SK-N-SH treated with all-trans-retinoic acid at 6 μM for 48 hours (cell line): ENCODE measurements around the gene MARK1.

Experiments
- ATAC-seq: fragments of 200-7000 bp; cut with Tn5 transposase; 3 replicates; pipeline ENCODE4 v1.9.1; 2020; ENCODE audit warnings: mild to moderate bottlenecking, moderate library complexity
- ARNTL ChIP-seq: fragments of 450-650 bp; formaldehyde crosslinking; IDR thresholded peaks from 2 replicates; pipeline ENCODE4 v1.5.0; 2020; ENCODE audit warnings: low read depth, mild to moderate bottlenecking, moderate library complexity, borderline replicate concordance
- BACH2 ChIP-seq: fragments of 250-450 bp; sonication (Bioruptor Pico); IDR thresholded peaks from 2 replicates; pipeline ENCODE4 v1.9.0; 2021; ENCODE audit warnings: mild to moderate bottlenecking, borderline replicate concordance
- ESRRG ChIP-seq: fragments of 250-450 bp; sonication (Bioruptor Pico); IDR thresholded peaks from 2 replicates; pipeline ENCODE4 v1.6.1; 2021; ENCODE audit warnings: mild to moderate bottlenecking
- GLIS3 ChIP-seq: fragments of 250-450 bp; sonication (Bioruptor Pico); IDR thresholded peaks from 2 replicates; pipeline ENCODE4 v1.5.0; 2020; ENCODE audit warnings: mild to moderate bottlenecking, moderate library complexity
- RARB ChIP-seq: fragments of 250-450 bp; sonication (Bioruptor Pico); IDR thresholded peaks from 2 replicates; pipeline ENCODE4 v1.8.0; 2021; ENCODE audit warnings: mild to moderate bottlenecking, moderate library complexity
- TCF4 ChIP-seq: fragments of 250-450 bp; sonication (Bioruptor Pico); IDR thresholded peaks from 2 replicates; pipeline ENCODE4 v1.8.0; 2021; ENCODE audit warnings: mild to moderate bottlenecking, moderate library complexity, borderline replicate concordance
- TOX ChIP-seq: fragments of 250-450 bp; sonication (Bioruptor Pico); IDR thresholded peaks from 2 replicates; pipeline ENCODE4 v1.8.0; 2021; ENCODE audit warnings: mild to moderate bottlenecking, moderate library complexity, borderline replicate concordance
- ZC3H10 ChIP-seq: fragments of 250-450 bp; sonication (Bioruptor Pico); IDR thresholded peaks from 2 replicates; pipeline ENCODE4 v1.5.1; 2021; ENCODE audit warnings: mild to moderate bottlenecking, moderate library complexity
- ZFP3 ChIP-seq: fragments of 250-450 bp; sonication (Bioruptor Pico); IDR thresholded peaks from 2 replicates; pipeline ENCODE4 v1.5.0; 2020; ENCODE audit warnings: mild to moderate bottlenecking, moderate library complexity
- ZFP30 ChIP-seq: fragments of 450-650 bp; formaldehyde crosslinking; IDR thresholded peaks from 2 replicates; pipeline ENCODE4 v1.5.0; 2022; ENCODE audit warnings: mild to moderate bottlenecking, moderate library complexity
- ZNF565 ChIP-seq: fragments of 450-650 bp; formaldehyde crosslinking; conservative IDR thresholded peaks from 2 replicates; pipeline ENCODE4 v1.5.0; 2020; ENCODE audit warnings: low read depth, mild to moderate bottlenecking, moderate library complexity
- ZNF70 ChIP-seq: fragments of 450-650 bp; formaldehyde crosslinking; IDR thresholded peaks from 2 replicates; pipeline ENCODE4 v1.5.0; 2020; ENCODE audit warnings: mild to moderate bottlenecking, moderate library complexity
- TF ChIP-seq, protein P1 (sequence below): fragments of 250-450 bp; sonication (Bioruptor Pico); IDR thresholded peaks from 2 replicates; pipeline ENCODE4 v1.5.1; 2021; ENCODE audit warnings: mild to moderate bottlenecking, moderate library complexity
- TF ChIP-seq, protein P2 (sequence below): fragments of 250-450 bp; sonication (Bioruptor Pico); IDR thresholded peaks from 2 replicates; pipeline ENCODE4 v1.8.0; 2021; ENCODE audit warnings: low read depth, mild to moderate bottlenecking, moderate library complexity, borderline replicate concordance
- TF ChIP-seq, protein P3 (sequence below): fragments of 250-450 bp; sonication (Bioruptor Pico); IDR thresholded peaks from 2 replicates; pipeline ENCODE4 v1.8.0; 2020; ENCODE audit warnings: mild to moderate bottlenecking, moderate library complexity, borderline replicate concordance
- TF ChIP-seq, protein P4 (sequence below): fragments of 250-450 bp; sonication (Bioruptor Pico); IDR thresholded peaks from 2 replicates; pipeline ENCODE4 v1.5.1; 2020; ENCODE audit warnings: low read depth, mild to moderate bottlenecking, moderate library complexity

The MARK1 gene

DNA sequence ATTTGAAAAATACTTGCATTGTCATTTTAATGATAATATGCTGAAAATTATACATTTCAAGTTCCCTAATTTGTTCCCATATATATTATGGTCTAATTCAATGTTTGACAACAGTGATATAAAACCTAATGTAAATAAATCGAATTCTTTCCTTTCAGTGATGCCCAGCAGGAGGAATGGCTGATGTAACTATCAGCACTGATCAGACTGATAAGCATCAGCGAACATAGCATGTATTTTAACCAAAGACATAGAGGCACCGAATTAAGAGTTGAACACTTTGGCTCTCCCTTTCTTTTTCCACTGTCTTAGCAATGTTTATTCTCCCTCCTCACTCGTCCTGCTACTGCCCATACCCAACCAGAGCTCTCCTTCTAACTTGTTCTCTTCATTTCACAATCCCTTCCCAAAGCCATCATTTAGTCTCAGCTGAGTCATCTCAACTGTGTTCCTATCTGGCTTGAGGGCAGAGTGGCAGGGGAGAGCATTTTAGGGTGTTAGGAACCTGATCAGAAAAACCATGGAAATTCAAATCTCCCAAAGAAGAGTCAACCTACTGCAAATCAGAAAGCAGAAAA lies 103.4 kb downstream of the MARK1 start (continued):
- TF ChIP-seq ARNTL (CRISPR knock-in tag): no peak
- TF ChIP-seq, protein P1, sequence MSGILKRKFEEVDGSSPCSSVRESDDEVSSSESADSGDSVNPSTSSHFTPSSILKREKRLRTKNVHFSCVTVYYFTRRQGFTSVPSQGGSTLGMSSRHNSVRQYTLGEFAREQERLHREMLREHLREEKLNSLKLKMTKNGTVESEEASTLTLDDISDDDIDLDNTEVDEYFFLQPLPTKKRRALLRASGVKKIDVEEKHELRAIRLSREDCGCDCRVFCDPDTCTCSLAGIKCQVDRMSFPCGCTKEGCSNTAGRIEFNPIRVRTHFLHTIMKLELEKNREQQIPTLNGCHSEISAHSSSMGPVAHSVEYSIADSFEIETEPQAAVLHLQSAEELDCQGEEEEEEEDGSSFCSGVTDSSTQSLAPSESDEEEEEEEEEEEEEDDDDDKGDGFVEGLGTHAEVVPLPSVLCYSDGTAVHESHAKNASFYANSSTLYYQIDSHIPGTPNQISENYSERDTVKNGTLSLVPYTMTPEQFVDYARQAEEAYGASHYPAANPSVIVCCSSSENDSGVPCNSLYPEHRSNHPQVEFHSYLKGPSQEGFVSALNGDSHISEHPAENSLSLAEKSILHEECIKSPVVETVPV (CRISPR knock-in tag): no peak

DNA sequence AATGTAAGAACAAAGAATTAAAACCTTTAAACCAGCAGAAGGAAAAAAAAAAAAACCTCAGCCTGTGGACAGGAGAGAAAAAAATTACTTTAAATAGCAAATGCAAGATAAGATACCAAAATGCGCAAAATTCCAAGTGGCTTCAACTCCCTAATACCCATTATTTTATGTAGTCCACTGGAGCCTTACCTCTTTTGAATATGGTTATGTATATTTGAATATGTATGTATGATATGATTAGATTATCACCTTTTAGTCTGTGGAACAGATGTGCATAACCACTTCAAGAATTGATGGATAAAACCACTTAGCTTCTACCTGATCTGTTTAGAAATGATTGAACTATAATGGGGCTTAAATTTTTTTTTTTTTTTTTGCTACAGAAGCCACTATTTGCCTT lies 109.8 kb downstream of the MARK1 start:
- TF ChIP-seq TOX: no peak
- TF ChIP-seq RARB (CRISPR knock-in tag): no peak
- TF ChIP-seq ZC3H10 (CRISPR knock-in tag): no peak
- TF ChIP-seq ZNF565: no peak
- TF ChIP-seq ESRRG (CRISPR knock-in tag): no peak

DNA sequence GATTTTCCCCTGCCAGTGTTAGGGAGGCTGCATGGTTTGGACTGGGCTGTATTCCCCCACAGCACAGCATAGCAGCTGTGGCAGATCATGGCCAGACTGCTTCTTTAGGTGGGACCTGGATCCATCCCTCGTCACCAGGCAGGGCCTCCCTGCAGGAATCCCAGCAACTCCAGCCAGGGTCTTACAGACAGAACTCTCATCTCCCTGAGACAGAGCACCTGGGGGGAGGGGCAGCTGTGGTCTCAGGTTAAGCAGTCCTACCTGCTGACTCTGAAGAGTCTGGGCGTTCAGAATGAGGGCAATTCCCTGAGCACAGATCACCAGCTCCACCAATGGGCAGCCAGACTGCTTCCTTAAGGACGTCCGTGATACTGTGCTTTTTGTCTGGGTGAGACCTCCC lies 114.3 kb downstream of the MARK1 start:
- no peak for ATAC-seq

More for the DNA sequence above, 109.8 kb downstream of the MARK1 start:
- ATAC-seq: no peak

DNA sequence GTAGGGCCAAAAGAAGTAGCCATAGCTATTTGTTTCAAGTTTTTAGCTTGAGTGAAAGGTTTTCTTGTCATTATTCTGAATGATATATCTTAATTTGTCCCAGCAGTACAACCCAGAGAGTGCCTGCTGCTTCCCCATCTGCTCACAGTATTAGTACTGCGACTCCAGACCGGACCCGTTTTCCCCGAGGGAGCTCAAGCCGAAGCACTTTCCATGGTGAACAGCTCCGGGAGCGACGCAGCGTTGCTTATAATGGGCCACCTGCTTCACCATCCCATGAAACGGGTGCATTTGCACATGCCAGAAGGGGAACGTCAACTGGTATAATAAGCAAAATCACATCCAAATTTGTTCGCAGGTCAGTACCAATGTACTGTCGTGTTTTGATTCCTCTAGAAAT lies 125.1 kb downstream of the MARK1 start:
- TF ChIP-seq TCF4 (CRISPR knock-in tag): no peak
- TF ChIP-seq ZFP3 (CRISPR knock-in tag): no peak
- TF ChIP-seq, protein P2, sequence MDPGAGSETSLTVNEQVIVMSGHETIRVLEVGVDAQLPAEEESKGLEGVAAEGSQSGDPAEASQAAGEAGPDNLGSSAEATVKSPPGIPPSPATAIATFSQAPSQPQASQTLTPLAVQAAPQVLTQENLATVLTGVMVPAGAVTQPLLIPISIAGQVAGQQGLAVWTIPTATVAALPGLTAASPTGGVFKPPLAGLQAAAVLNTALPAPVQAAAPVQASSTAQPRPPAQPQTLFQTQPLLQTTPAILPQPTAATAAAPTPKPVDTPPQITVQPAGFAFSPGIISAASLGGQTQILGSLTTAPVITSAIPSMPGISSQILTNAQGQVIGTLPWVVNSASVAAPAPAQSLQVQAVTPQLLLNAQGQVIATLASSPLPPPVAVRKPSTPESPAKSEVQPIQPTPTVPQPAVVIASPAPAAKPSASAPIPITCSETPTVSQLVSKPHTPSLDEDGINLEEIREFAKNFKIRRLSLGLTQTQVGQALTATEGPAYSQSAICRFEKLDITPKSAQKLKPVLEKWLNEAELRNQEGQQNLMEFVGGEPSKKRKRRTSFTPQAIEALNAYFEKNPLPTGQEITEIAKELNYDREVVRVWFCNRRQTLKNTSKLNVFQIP: no peak
- TF ChIP-seq GLIS3: no peak
- TF ChIP-seq ZNF70 (CRISPR knock-in tag): no peak
- TF ChIP-seq, protein P1 (CRISPR knock-in tag): no peak
- no peak for TF ChIP-seq BACH2 (CRISPR knock-in tag)
- TF ChIP-seq, protein P3, sequence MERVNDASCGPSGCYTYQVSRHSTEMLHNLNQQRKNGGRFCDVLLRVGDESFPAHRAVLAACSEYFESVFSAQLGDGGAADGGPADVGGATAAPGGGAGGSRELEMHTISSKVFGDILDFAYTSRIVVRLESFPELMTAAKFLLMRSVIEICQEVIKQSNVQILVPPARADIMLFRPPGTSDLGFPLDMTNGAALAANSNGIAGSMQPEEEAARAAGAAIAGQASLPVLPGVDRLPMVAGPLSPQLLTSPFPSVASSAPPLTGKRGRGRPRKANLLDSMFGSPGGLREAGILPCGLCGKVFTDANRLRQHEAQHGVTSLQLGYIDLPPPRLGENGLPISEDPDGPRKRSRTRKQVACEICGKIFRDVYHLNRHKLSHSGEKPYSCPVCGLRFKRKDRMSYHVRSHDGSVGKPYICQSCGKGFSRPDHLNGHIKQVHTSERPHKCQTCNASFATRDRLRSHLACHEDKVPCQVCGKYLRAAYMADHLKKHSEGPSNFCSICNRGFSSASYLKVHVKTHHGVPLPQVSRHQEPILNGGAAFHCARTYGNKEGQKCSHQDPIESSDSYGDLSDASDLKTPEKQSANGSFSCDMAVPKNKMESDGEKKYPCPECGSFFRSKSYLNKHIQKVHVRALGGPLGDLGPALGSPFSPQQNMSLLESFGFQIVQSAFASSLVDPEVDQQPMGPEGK (CRISPR knock-in tag): no peak
- TF ChIP-seq ZFP30: no peak
- TF ChIP-seq ESRRG (CRISPR knock-in tag): no peak
- no peak for TF ChIP-seq ZNF565
- TF ChIP-seq, protein P4, sequence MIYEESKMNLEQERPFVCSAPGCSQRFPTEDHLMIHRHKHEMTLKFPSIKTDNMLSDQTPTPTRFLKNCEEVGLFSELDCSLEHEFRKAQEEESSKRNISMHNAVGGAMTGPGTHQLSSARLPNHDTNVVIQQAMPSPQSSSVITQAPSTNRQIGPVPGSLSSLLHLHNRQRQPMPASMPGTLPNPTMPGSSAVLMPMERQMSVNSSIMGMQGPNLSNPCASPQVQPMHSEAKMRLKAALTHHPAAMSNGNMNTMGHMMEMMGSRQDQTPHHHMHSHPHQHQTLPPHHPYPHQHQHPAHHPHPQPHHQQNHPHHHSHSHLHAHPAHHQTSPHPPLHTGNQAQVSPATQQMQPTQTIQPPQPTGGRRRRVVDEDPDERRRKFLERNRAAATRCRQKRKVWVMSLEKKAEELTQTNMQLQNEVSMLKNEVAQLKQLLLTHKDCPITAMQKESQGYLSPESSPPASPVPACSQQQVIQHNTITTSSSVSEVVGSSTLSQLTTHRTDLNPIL (CRISPR knock-in tag): no peak

More for the DNA sequence above, 114.3 kb downstream of the MARK1 start:
- TF ChIP-seq ZC3H10 (CRISPR knock-in tag): no peak
- TF ChIP-seq, protein P1 (CRISPR knock-in tag): no peak
- TF ChIP-seq ZFP30: no peak
- TF ChIP-seq ARNTL (CRISPR knock-in tag): no peak
- TF ChIP-seq, protein P3 (CRISPR knock-in tag): no peak

More for the DNA sequence above, 125.1 kb downstream of the MARK1 start:
- ATAC-seq: no peak
